GM12878 (cell line): ENCODE measurements around the gene ANGPTL2.

Experiments
- CEBPB ChIP-seq, 2 experiments: fragments of 150-350 bp in 1 of 2; IDR thresholded peaks; 2 replicates each; pipeline ENCODE4 v1.6.1; 2012 to 2014; ENCODE audit warnings: low read depth in 2 of 2, low read length in 2 of 2, borderline replicate concordance in 1 of 2, inconsistent platforms in 1 of 2
- CREB1 ChIP-seq: IDR thresholded peaks from 2 replicates; pipeline ENCODE4 v1.6.1; 2012; ENCODE audit warnings: low read depth, mild to moderate bottlenecking, inconsistent platforms
- TF ChIP-seq, protein P1 (sequence below): IDR thresholded peaks from 2 replicates; pipeline ENCODE4 v1.6.1; 2012; ENCODE audit warnings: mild to moderate bottlenecking, low read depth, low read length
- TF ChIP-seq, protein P2 (sequence below): IDR thresholded peaks from 2 replicates; pipeline ENCODE4 v1.6.1; 2011; ENCODE audit warnings: borderline replicate concordance, low read depth, mild to moderate bottlenecking, moderate library complexity, mixed read lengths, low read length; ENCODE audit not compliant: insufficient read depth; ENCODE audit errors: extremely low read length
- TF ChIP-seq, protein P3 (sequence below): fragments of 450-650 bp; IDR thresholded peaks from 2 replicates; pipeline ENCODE4 v1.6.1; 2017; ENCODE audit warnings: mild to moderate bottlenecking
- TF ChIP-seq, protein P4 (sequence below), 3 experiments: IDR thresholded peaks in 2 of 3; conservative IDR thresholded peaks in 1 of 3; 2 replicates each; pipeline ENCODE4 v1.5.1; 2011; ENCODE audit warnings: low read depth in 3 of 3, low read length in 3 of 3, mild to moderate bottlenecking in 3 of 3, control low read depth in 2 of 3, moderate library complexity in 2 of 3, inconsistent platforms in 1 of 3, mixed read lengths in 1 of 3; ENCODE audit not compliant: control insufficient read depth in 2 of 3, insufficient read depth in 1 of 3; ENCODE audit errors: extremely low read depth in 1 of 3

DNA sequence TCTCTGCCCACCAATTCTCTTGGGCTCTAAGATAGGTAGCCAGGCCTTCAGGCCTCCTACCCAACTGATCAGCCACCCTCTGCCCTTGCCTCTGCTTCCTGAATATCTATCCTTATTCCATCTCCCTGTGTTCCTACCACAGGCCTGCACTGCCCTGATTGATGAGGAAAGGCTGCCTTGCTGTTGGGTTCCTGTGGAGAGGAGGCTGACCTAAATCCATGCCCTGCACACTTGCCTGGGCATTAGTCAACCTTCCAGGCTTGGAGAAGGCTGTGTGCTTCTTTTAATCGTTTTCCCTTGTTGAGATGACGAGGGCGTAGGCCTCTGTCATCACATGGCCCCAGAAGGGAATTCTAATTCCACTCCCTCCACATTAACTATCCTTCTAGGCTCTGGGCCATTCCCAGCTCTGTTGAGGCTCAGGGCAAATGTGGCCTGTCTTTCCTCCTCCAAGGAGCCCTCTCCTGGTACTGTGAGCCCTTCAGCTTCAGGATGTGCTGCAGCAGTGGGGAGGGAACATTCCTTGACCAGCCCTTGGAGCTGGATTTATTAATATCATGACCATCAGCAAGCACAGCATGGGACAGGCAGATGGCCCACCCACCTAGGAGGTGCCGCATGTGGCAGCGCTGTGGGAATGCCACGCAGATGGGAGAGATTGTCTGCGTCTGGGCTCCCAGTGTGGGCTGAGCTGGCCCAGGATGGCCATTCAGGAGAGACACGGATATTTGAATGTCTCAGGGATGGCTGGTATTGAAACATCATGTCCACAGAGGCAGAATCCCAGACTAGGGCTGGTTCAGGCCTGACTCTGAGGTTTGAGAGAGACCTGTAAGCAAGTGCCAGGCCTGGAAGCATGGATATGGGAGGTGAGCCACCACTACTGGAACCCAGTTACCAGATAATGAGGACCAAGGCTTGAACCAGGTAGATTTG lies 40.9 kb downstream of the ANGPTL2 start:
- TF ChIP-seq CREB1 = no peak
- TF ChIP-seq, protein P1, sequence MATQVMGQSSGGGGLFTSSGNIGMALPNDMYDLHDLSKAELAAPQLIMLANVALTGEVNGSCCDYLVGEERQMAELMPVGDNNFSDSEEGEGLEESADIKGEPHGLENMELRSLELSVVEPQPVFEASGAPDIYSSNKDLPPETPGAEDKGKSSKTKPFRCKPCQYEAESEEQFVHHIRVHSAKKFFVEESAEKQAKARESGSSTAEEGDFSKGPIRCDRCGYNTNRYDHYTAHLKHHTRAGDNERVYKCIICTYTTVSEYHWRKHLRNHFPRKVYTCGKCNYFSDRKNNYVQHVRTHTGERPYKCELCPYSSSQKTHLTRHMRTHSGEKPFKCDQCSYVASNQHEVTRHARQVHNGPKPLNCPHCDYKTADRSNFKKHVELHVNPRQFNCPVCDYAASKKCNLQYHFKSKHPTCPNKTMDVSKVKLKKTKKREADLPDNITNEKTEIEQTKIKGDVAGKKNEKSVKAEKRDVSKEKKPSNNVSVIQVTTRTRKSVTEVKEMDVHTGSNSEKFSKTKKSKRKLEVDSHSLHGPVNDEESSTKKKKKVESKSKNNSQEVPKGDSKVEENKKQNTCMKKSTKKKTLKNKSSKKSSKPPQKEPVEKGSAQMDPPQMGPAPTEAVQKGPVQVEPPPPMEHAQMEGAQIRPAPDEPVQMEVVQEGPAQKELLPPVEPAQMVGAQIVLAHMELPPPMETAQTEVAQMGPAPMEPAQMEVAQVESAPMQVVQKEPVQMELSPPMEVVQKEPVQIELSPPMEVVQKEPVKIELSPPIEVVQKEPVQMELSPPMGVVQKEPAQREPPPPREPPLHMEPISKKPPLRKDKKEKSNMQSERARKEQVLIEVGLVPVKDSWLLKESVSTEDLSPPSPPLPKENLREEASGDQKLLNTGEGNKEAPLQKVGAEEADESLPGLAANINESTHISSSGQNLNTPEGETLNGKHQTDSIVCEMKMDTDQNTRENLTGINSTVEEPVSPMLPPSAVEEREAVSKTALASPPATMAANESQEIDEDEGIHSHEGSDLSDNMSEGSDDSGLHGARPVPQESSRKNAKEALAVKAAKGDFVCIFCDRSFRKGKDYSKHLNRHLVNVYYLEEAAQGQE = no peak
- TF ChIP-seq, protein P2, sequence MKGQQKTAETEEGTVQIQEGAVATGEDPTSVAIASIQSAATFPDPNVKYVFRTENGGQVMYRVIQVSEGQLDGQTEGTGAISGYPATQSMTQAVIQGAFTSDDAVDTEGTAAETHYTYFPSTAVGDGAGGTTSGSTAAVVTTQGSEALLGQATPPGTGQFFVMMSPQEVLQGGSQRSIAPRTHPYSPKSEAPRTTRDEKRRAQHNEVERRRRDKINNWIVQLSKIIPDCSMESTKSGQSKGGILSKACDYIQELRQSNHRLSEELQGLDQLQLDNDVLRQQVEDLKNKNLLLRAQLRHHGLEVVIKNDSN = no peak
- TF ChIP-seq CEBPB (IDR thresholded peaks at IDR 0.05; ENCODE audit: borderline replicate concordance in 1 of 2, low read depth in 2 of 2, low read length in 2 of 2) = no peak
- TF ChIP-seq, protein P3, sequence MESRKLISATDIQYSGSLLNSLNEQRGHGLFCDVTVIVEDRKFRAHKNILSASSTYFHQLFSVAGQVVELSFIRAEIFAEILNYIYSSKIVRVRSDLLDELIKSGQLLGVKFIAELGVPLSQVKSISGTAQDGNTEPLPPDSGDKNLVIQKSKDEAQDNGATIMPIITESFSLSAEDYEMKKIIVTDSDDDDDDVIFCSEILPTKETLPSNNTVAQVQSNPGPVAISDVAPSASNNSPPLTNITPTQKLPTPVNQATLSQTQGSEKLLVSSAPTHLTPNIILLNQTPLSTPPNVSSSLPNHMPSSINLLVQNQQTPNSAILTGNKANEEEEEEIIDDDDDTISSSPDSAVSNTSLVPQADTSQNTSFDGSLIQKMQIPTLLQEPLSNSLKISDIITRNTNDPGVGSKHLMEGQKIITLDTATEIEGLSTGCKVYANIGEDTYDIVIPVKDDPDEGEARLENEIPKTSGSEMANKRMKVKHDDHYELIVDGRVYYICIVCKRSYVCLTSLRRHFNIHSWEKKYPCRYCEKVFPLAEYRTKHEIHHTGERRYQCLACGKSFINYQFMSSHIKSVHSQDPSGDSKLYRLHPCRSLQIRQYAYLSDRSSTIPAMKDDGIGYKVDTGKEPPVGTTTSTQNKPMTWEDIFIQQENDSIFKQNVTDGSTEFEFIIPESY = no peak
- TF ChIP-seq, protein P4, sequence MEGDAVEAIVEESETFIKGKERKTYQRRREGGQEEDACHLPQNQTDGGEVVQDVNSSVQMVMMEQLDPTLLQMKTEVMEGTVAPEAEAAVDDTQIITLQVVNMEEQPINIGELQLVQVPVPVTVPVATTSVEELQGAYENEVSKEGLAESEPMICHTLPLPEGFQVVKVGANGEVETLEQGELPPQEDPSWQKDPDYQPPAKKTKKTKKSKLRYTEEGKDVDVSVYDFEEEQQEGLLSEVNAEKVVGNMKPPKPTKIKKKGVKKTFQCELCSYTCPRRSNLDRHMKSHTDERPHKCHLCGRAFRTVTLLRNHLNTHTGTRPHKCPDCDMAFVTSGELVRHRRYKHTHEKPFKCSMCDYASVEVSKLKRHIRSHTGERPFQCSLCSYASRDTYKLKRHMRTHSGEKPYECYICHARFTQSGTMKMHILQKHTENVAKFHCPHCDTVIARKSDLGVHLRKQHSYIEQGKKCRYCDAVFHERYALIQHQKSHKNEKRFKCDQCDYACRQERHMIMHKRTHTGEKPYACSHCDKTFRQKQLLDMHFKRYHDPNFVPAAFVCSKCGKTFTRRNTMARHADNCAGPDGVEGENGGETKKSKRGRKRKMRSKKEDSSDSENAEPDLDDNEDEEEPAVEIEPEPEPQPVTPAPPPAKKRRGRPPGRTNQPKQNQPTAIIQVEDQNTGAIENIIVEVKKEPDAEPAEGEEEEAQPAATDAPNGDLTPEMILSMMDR (IDR thresholded peaks at IDR 0.05 in 2 of 3, conservative IDR thresholded peaks at IDR 0.05 in 1 of 3; ENCODE audit: control insufficient read depth in 2 of 3, extremely low read depth in 1 of 3, insufficient read depth in 1 of 3, low read depth in 3 of 3, low read length in 3 of 3) = no peak
